GM11168 (cell line): ENCODE data around the gene PKP1.

ENCODE experiments used
- in situ Hi-C: fragments of 300-500 bp; cut with MboI; formaldehyde crosslinking; loops from one replicate; pipeline ENCODE4 v1.12.0; 2022; ENCODE audit warnings: low sequenced_read_pairs; ENCODE audit not compliant: unreplicated experiment

PKP1 gene

GRCh38 chr1:201324306-201324705, 41.0 kb downstream of the PKP1 start:
- in situ Hi-C loops, result no loop called here

GRCh38 chr1:201324821-201325677, 41.7 kb downstream of the PKP1 start:
- in situ Hi-C loops, result no loop called here

GRCh38 chr1:201325678-201326060, 42.4 kb downstream of the PKP1 start:
- in situ Hi-C loops, result no loop called here

- in situ Hi-C loops, result no loop called here
Observed at GRCh38 chr1:201326710-201327109, 43.4 kb downstream of the PKP1 start.

- in situ Hi-C loops, result no loop called here
Observed at GRCh38 chr1:201327687-201328240, 44.5 kb downstream of the PKP1 start.

DNA sequence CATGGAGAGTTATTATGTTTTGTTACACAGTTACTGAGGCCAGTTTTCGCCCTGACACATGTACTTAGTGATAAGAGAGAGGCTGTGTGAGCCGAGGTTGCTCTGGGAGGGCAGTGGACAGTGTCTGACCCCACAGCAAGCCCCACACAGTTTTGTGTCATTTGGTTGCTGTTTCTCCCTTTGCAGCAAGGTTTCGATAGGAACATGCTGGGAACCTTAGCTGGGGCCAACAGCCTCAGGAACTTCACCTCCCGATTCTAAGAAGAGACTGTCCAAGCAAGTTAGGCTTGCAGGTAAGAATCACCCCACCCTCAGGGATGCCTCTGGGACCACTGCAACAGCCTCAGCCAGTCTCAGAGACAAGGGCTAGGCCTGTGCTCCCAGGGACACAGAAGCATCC, 45.3 kb downstream of the PKP1 start:
- in situ Hi-C loops, result no loop called here

DNA sequence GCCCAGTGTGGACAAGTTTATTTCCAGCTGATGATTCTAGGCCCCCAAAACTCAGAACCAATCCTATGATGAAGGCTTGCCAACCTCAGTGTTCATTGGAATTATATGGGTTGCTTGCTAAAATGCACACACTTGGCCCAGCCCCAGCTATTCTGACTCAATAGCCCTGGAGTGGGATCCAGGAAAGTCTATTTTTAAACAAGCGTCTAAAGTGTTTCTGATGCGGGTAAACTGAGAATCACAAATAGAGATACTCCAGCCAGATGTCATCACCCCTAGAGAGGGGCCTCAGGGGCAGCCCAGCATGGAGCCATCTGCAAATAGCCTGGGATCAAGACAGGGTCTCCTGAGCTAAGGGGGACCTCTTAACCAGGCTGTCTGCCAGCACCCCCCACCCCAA, 46.0 kb downstream of the PKP1 start:
- in situ Hi-C loops, result no loop called here

- in situ Hi-C loops, result no loop called here
Observed at GRCh38 chr1:201329801-201330200, 46.5 kb downstream of the PKP1 start.

DNA sequence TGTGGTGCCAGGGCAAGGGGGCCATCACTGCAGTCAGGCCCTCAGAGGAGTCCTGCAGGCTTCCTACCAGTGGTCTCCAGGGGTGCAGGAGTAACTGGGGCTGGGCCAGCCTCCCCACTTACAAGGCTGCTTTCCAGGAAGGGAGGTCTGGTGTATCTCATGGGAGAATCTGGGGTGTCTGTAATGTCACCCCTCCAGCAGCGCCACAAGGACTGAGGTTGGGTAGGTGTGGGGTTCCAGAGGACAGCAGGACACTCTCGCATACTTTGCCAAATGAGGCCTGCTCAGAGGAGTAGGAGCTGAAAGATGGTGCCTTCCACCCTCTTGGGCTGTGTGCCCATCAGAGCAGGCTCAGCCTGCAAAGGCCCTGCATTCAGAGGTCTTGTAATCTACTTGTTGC, 47.2 kb downstream of the PKP1 start:
- in situ Hi-C loops, result no loop called here

GRCh38 chr1:201331166-201331565, 47.9 kb downstream of the PKP1 start:
- in situ Hi-C loops, result no loop called here

DNA sequence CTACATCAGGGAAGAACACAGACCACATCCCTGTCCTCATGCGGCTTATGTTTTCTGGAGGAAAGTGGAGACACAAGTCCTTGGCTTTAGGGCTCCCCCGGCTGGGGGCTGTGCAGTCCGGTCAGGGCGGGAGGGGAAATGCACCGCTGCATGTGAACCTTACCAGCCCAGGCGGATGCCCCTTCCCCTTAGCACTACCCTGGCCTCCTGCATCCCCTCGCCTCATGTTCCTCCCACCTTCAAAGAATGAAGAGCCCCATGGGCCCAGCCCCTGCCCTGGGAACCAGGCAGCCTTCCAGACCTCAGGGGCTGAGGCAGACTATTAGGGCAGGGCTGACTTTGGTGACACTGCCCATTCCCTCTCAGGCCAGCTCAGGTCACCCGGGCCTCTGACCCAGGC, 48.7 kb downstream of the PKP1 start:
- in situ Hi-C loops, result no loop called here

DNA sequence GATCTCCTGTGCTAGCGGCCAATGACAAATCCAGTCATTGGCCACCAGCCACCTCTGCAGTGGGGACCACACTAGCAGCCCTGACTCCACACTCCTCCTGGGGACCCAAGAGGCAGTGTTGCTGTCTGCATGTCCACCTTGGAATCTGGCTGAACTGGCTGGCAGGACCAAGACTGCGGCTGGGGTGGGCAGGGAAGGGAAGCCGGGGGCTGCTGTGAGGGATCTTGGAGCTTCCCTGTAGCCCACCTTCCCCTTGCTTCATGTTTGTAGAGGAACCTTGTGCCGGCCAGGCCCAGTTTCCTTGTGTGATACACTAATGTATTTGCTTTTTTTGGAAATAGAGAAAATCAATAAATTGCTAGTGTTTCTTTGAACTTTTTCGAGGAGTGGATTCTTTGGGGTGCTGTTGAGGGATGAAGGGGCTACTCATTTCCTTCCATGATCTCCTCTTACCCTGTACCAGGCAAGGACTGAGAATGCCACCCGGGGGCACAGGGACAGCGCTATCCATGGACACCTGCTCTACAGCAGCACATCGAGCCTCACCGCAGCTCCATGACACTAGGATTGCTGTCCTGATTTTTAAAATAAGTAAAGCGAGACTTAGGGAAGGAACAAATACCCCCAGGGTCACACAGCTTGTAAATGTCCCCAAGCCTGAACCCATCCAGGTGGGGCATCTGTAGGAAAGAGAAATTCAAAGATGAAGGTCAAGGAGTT, 49.5 kb downstream of the PKP1 start:
- in situ Hi-C loops, result no loop called here

DNA sequence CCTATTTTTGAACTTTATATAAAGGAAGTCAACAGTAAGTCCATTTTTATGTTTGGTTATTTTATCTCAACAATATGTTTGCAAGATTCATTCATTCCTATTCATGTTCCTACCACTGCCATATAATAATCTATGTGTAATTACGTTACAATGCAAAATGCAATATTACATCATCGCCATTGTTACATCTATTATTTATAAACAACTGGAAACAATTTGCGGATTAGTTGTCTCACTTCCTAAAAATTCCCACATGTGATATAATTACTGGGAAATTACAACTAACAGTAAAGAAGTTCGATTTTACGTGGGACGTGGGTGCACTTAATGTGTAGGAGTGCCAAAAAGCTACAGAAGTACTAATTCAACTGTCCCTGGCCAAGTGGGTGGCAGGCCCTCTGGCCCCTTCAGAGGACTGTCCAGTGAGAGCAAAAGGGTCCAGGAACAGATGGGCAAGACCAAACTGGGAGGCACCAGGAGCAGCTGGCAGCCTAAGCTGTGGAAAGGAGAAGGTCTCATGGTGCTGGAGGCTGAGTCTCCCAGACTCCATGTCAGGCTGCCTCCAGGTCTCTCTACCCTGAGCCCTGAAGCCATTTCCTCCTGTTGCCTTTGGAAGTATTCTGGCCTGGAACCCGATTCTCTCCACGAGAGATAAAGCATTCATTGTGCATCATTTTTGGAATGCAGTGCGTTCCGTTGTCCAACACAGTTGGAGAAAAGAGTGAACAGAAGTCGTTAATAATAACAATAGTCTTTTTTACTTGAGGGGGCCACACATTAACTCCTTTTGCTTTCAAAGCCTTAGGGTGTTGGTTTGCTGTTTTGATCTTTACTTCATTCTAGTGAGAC, 51.2 kb downstream of the PKP1 start:
- in situ Hi-C loops, result no loop called here

DNA sequence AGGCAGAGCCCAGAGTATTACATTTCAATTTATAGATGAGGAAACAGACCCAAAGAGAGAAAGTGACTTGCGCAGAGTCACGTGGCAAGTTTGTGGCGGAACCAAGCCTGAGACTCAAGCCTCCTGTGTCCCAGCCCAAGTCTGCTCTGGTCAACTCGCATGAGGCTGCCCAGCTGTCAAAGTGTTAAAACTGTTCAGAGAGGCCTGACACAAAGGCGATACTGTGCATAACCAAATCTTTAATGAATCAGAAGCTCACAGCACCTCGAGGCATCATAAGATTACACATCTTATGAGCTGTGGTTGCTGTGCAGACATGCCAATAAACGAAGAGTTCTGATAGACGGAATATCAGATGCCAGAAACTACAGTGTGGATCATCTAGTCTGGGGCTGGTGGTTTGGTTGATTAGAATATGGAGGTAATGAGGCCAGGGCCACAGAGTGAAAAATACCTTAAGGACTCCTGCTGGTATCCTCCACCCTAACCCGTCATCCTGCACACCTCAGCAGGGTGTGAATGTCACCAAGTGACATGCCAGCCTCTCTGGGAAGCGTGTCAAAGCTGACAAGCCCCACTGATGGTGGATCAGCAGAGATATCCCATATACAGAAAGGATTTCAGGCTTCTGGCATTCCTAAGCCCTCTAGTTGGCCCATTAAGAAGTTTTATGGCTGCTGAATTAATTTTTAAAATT, 52.0 kb downstream of the PKP1 start:
- in situ Hi-C loops, result no loop called here

GRCh38 chr1:201335901-201336300, 52.6 kb downstream of the PKP1 start:
- in situ Hi-C loops, result no loop called here

DNA sequence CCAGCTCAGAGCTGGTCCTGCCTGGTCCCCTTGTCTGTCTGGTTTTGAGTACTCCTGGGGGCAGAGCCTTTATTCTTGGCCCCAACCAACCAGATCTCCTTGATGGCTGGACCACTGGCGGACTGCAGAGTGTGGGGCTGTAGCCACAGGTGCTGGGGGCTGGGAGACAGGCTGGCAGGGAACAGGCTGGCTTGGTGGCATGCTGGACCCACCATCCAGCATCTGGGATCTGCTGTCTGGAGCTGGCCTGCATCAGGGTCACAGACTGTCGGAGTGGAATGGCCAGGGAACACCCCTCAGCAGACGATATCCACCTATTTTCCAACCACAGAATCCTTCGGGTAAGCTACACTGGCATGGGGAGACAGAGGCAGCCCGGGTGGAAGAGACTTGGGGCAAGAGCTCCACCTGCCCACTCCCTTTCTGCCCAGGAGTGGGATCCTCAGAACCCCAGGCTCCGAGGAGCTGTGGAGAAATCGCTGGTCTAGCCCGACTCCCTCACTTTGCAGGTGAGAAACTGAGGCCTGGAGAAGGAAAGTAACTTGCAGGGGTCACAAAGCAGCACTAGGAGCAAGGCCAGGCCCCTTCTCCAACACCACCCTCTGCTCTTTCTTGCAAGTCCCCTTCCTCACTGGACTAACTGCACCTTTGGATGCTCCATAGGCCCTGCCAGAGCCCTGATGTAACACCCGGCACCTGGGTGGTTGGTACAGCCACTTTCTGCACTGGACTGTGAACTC, 53.6 kb downstream of the PKP1 start:
- in situ Hi-C loops, result no loop called here

DNA sequence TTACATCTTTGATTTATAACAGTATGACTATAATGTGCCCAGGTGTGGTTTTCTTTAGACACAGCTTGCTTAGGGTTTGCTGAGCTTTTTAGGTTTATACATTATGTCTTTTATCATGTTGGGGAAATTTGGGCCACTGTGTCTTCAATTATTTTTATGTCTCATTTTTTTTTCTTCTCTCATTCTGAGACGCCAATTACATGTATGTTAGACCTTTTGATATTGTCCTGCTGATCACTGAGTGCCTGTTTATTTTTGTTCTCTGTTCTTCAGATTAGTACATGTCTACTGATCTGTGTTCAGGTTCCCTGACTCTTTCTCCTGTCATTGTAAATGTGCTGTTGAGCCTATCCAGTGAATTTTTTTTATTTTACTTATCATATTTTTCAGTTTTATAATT, 58.1 kb downstream of the PKP1 start:
- in situ Hi-C loops, result no loop called here

DNA sequence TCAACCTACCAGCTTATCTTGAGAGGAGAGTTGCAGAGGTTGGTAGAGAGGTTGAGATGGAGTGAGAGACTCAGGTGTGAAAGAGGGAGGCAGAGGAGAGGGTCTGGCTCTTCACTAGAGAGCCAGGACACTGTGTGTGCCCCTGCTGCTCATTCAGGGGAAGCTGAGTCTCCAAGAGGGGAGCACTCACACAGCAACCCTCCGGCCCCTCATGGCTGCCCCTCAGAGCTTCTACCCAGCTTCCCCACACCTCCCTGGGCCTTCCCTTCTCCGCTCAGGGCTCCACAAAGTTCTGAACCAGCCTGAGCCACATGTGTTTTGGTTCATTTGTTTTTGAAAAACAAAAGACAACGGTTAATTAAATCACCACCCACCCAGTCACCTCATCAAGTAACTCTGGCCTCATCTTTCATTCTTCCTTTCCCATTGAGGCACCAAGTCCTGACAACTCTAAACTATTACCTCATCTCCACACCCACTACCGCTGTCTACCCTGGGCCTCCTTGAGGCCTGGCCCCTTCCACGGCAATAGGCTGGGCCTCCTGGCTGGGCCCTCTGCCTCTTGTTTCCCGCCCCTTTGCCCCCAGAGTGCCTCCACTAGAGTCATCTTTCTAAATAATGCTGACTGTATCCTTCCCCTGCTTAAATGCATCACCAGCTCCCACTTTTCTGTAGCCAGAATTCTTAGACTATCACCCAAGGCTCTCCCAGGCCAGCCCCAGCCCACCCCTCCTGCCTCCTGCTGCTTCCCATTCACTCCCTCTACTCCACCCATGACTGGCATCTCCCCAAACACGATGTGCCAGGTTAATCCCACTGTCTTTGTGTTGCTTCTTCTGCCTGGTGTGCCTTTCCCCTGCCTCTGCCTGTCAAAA, 61.1 kb downstream of the PKP1 start:
- in situ Hi-C loops, result no loop called here

GRCh38 chr1:201345081-201345355, 61.7 kb downstream of the PKP1 start:
- in situ Hi-C loops, result no loop called here
